SK-N-MC (cell line): ENCODE results near the gene NRTN.

Experiments used
- EZH2 ChIP-seq: fragments of 200-600 bp; sonication (generic); IDR thresholded peaks from one replicate; pipeline ENCODE4 v1.6.1; 2017; ENCODE audit warnings: antibody characterized with exemption
- FOXP2 ChIP-seq: optimal IDR thresholded peaks from 2 replicates; pipeline ENCODE3; 2011; ENCODE audit warnings: mild to moderate bottlenecking, moderate library complexity; ENCODE audit not compliant: insufficient read depth; ENCODE audit errors: extremely low read length, control extremely low read depth
- POLR2AphosphoS5 ChIP-seq: IDR thresholded peaks from 2 replicates; pipeline ENCODE4 v1.6.1; 2012; ENCODE audit warnings: mild to moderate bottlenecking, low read depth, low read length, borderline replicate concordance

DNA sequence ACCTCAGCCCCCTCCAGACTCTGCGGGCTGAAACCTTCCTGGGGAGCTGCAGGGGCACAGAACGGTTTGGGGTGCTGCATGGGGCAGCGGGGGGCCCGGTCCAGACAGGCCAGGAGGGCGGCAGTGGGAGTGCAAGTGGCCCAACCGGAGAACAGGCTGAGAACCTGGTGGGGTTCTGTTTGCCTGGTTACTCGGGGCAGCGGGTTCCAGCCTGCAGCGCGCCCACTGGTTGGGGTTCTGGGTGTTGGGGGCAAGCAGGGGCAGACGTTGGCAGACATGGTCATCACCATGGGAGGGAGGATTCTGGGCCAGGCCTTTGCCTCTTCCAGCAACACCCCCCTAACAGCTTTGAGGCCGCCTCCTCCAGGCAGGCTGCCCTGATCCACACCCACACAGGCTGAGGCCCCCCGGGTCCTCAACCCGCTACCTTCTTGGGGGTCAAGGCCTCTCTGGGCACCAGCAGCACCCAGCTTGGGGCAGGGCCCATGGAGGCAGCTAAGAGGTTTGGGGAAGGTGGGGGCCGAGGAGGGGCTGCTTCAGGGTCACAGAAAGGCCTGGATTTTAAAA lies 20.2 kb upstream of the NRTN start, which contains the start of gene PRR22:
- no peak for TF ChIP-seq EZH2
- no peak for TF ChIP-seq POLR2AphosphoS5
- no peak for TF ChIP-seq FOXP2
